ENCODE data around the gene C1QTNF8. TPM values are rescaled to one million over a fixed set of nuclear protein-coding genes. Genes with fewer than 3 reads are reported as not detected.

C1QTNF8 gene
- total RNA-seq, 6 donors from 2014 or later = 0.30 TPM; not detected in 5

- no peak for ATAC-seq (ENCODE audit: low FRiP score in 2 of 2)
- Histone ChIP-seq H3K4me1 (no peaks in the 10 kb centered on the region), H3K36me3 (no peaks in the 10 kb centered on the region), H3K27ac (no peak overlapping the region), H3K4me3 (no peak overlapping the region), H3K9me3 (no peaks in the 10 kb centered on the region), H3K27me3 (no peaks in the 10 kb centered on the region)
- DNase-seq = peak in 1 of 2 donors; percentile 67
- 55 to 70% methylated on average over 2 to 16 of the region's 16 CpGs for WGBS, 2 donors
- no peak for TF ChIP-seq POLR2A (IDR thresholded peaks at IDR 0.05)
Measured at GRCh38 chr16:1127101-1127500, 31.1 kb upstream of the C1QTNF8 start.

- WGBS, 2 donors = 41 to 51% methylated on average over 6 to 9 of the region's 10 CpGs
- no peak overlapping the region for H3K27ac ChIP-seq
- no peak for ATAC-seq (ENCODE audit: low FRiP score in 2 of 2)
- H3K4me1 ChIP-seq = no peaks in the 10 kb centered on the region
- H3K27me3 ChIP-seq = no peaks in the 10 kb centered on the region
- DNase-seq = peak in 1 of 2 donors; percentile 50
- no peak overlapping the region for H3K4me3 ChIP-seq
- H3K9me3 ChIP-seq = no peaks in the 10 kb centered on the region
- no peaks in the 10 kb centered on the region for H3K36me3 ChIP-seq
- TF ChIP-seq CTCF (IDR thresholded peaks at IDR 0.05) (no peak), EP300 (IDR thresholded peaks at IDR 0.05) (no peak), POLR2AphosphoS5 (IDR thresholded peaks at IDR 0.05) (no peak), POLR2A (IDR thresholded peaks at IDR 0.05) (no peak)
Measured at GRCh38 chr16:1126586-1126985, 30.5 kb upstream of the C1QTNF8 start.

GRCh38 chr16:1126044-1126443 lies 30.0 kb upstream of the C1QTNF8 start:
- Histone ChIP-seq H3K27me3 (no peaks in the 10 kb centered on the region), H3K9me3 (no peaks in the 10 kb centered on the region), H3K4me3 (no peak overlapping the region), H3K36me3 (no peaks in the 10 kb centered on the region), H3K4me1 (no peaks in the 10 kb centered on the region), H3K27ac (no peak overlapping the region)
- ATAC-seq (ENCODE audit: low FRiP score in 2 of 2) (no peak), DNase-seq (peak in 1 of 2 donors; percentile 58)
- 44 to 50% methylated on average over 4 to 17 of the region's 17 CpGs for WGBS, 2 donors
- TF ChIP-seq POLR2A (IDR thresholded peaks at IDR 0.05) (no peak), CTCF (IDR thresholded peaks at IDR 0.05) (no peak), POLR2AphosphoS5 (IDR thresholded peaks at IDR 0.05) (no peak), EP300 (IDR thresholded peaks at IDR 0.05) (no peak)

GRCh38 chr16:1125471-1125870 lies 29.4 kb upstream of the C1QTNF8 start:
- no peak for TF ChIP-seq CTCF (IDR thresholded peaks at IDR 0.05)
- TF ChIP-seq EP300 (IDR thresholded peaks at IDR 0.05) = no peak
- no peak for TF ChIP-seq POLR2A (IDR thresholded peaks at IDR 0.05)
- TF ChIP-seq POLR2AphosphoS5 (IDR thresholded peaks at IDR 0.05) = no peak
- Histone ChIP-seq H3K9me3 (no peaks in the 10 kb centered on the region), H3K27ac (no peak overlapping the region), H3K4me3 (no peak overlapping the region), H3K36me3 (no peaks in the 10 kb centered on the region), H3K27me3 (no peaks in the 10 kb centered on the region), H3K4me1 (no peaks in the 10 kb centered on the region)
- WGBS, 2 donors = 19% methylated on average over 17 of the region's 18 CpGs; no CpG with 5 or more reads in 1 of the 2 donors
- DNase-seq (peak in 1 of 2 donors; percentile 75), ATAC-seq (ENCODE audit: low FRiP score in 2 of 2) (no peak)

GRCh38 chr16:1124795-1125194 lies 28.8 kb upstream of the C1QTNF8 start:
- TF ChIP-seq POLR2A (IDR thresholded peaks at IDR 0.05) = no peak
- no peak for TF ChIP-seq POLR2AphosphoS5 (IDR thresholded peaks at IDR 0.05)
- H3K27ac ChIP-seq = no peak overlapping the region
- no peaks in the 10 kb centered on the region for H3K4me1 ChIP-seq
- WGBS, 2 donors = 95% methylated on average over 6 of the region's 11 CpGs; no CpG with 5 or more reads in 1 of the 2 donors
- H3K4me3 ChIP-seq = no peak overlapping the region
- DNase-seq = peak in 1 of 2 donors; percentile 71
- H3K9me3 ChIP-seq = no peaks in the 10 kb centered on the region
- no peaks in the 10 kb centered on the region for H3K27me3 ChIP-seq
- ATAC-seq (ENCODE audit: low FRiP score in 2 of 2) = no peak
- H3K36me3 ChIP-seq = no peaks in the 10 kb centered on the region

DNA sequence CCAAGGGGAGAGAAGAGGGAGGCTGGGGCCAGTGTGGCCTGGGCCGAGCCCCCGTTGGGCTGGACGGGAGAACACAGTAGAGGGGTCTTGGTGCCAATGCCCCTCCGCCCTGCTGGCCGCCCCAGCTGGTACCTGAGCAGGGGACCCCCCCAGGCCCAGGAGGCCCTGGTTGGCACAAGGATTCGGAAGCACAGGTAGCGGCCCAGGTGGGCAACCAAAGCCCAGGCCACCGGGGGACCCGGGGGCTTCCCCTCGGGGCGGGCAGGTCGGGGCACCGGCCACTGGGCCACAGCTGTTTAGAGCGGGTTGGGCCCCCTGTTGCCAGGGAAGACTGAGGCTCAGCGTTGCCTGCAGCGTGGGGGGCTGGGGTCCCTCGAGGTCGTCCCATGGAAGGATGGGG lies 28.2 kb upstream of the C1QTNF8 start:
- ATAC-seq (ENCODE audit: low FRiP score in 2 of 2) (no peak), DNase-seq (peak in 1 of 2 donors; percentile 76)
- Histone ChIP-seq H3K4me1 (no peaks in the 10 kb centered on the region), H3K9me3 (no peaks in the 10 kb centered on the region), H3K27me3 (no peaks in the 10 kb centered on the region), H3K27ac (no peak overlapping the region), H3K4me3 (no peak overlapping the region), H3K36me3 (no peaks in the 10 kb centered on the region)
- TF ChIP-seq CTCF (IDR thresholded peaks at IDR 0.05) = no peak
- no peak for TF ChIP-seq EP300 (IDR thresholded peaks at IDR 0.05)
- no peak for TF ChIP-seq POLR2A (IDR thresholded peaks at IDR 0.05)
- no peak for TF ChIP-seq POLR2AphosphoS5 (IDR thresholded peaks at IDR 0.05)
- 91% methylated on average over 18 of the region's 18 CpGs; no CpG with 5 or more reads in 1 of the 2 donors for WGBS, 2 donors

Measured in upper lobe of left lung (tissue), 6 donors.